Neural crest cell (in vitro differentiated cells): Measurements from ENCODE around the gene PTGER2. TPM values are rescaled to one million over a fixed set of nuclear protein-coding genes. Genes with fewer than 3 reads are reported as not detected.

Source experiments
- DNase-seq: peaks from one replicate; pipeline ENCODE4 v3.0.0; 2021; ENCODE audit warnings: low read depth, mixed read lengths, low spot score
- H3K27ac Mint-ChIP-seq: one replicate; pipeline ENCODE4 v1.8.0; 2021; ENCODE audit warnings: mild to moderate bottlenecking, mixed read lengths; ENCODE audit not compliant: unreplicated experiment
- H3K27me3 Mint-ChIP-seq: 2 replicates; pipeline ENCODE4 v1.8.0; 2021; ENCODE audit warnings: low read depth, mild to moderate bottlenecking, mixed read lengths
- H3K36me3 Mint-ChIP-seq: 2 replicates; pipeline ENCODE4 v1.8.0; 2021; ENCODE audit warnings: low read depth, mild to moderate bottlenecking, mixed read lengths
- H3K4me1 Mint-ChIP-seq: 2 replicates; pipeline ENCODE4 v1.8.0; 2021; ENCODE audit warnings: mixed read lengths
- H3K4me3 Mint-ChIP-seq: one replicate; pipeline ENCODE4 v1.8.0; 2021; ENCODE audit warnings: mild to moderate bottlenecking, mixed read lengths
- H3K9me3 Mint-ChIP-seq: 2 replicates; pipeline ENCODE4 v1.8.0; 2021; ENCODE audit warnings: mixed read lengths
- long read RNA-seq: library from polyadenylated mRNA; unstranded; transcript quantifications from one replicate; pipeline ENCODE4 v2.0.0, GENCODE V29; 2020
- total RNA-seq: library from RNA; stranded (reverse); gene quantifications from 2 replicates; pipeline ENCODE4 v1.2.1, GENCODE V29; 2021
- TF ChIP-seq, protein P1 (sequence below): fragments of 200-600 bp; sonication (generic); conservative IDR thresholded peaks from 2 replicates; pipeline ENCODE4 v1.5.0; 2021; ENCODE audit warnings: antibody characterized with exemption, mild to moderate bottlenecking

PTGER2 gene, protein sequence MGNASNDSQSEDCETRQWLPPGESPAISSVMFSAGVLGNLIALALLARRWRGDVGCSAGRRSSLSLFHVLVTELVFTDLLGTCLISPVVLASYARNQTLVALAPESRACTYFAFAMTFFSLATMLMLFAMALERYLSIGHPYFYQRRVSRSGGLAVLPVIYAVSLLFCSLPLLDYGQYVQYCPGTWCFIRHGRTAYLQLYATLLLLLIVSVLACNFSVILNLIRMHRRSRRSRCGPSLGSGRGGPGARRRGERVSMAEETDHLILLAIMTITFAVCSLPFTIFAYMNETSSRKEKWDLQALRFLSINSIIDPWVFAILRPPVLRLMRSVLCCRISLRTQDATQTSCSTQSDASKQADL
- total RNA-seq = not detected in 2 replicates
- long read RNA-seq = 0 reads

DNA sequence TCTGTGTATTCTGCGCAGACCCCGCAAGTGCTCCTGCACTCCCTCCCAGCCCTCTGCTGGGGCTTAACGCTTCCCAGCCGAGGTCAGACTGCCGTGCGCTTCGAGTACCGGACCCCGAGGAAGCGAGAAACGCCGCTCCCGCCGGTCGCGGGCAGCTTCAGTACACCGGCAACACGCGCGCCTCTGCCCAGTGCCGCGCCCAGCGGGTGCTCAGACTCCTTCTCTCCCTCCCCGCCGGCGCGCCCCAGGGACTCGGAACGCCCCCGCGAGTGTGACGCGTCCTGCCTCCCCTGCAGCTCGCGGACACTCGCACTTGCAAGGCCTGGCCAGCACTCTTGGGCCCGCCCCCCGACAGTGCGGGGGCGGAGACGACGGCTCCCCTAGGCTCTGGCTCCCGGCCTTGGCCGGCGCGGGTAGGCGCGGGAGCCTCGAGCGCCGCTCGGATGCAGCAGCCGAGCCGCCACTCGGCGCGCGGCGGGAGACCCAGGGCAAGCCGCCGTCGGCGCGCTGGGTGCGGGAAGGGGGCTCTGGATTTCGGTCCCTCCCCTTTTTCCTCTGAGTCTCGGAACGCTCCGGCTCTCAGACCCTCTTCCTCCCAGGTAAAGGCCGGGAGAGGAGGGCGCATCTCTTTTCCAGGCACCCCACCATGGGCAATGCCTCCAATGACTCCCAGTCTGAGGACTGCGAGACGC is at the start of gene PTGER2:
PTGER2 (plus strand) TSS at position 410 of the 692 bp plus-strand sequence; CDS start at position 647, 237 bp downstream.
- Mint-ChIP-seq H3K4me1 (peaks cover 18% of the 10 kb centered on the region), H3K27ac (no peak within 1 kb of the TSS), H3K27me3 (peaks cover 84% of the 10 kb centered on the region), H3K4me3 (peak within 1 kb of the TSS; percentile 83), H3K36me3 (no peaks in the 10 kb centered on the region), H3K9me3 (no peaks in the 10 kb centered on the region)
- TF ChIP-seq, protein P1, sequence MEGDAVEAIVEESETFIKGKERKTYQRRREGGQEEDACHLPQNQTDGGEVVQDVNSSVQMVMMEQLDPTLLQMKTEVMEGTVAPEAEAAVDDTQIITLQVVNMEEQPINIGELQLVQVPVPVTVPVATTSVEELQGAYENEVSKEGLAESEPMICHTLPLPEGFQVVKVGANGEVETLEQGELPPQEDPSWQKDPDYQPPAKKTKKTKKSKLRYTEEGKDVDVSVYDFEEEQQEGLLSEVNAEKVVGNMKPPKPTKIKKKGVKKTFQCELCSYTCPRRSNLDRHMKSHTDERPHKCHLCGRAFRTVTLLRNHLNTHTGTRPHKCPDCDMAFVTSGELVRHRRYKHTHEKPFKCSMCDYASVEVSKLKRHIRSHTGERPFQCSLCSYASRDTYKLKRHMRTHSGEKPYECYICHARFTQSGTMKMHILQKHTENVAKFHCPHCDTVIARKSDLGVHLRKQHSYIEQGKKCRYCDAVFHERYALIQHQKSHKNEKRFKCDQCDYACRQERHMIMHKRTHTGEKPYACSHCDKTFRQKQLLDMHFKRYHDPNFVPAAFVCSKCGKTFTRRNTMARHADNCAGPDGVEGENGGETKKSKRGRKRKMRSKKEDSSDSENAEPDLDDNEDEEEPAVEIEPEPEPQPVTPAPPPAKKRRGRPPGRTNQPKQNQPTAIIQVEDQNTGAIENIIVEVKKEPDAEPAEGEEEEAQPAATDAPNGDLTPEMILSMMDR = no peak
- peak; percentile 31 for DNase-seq

DNA sequence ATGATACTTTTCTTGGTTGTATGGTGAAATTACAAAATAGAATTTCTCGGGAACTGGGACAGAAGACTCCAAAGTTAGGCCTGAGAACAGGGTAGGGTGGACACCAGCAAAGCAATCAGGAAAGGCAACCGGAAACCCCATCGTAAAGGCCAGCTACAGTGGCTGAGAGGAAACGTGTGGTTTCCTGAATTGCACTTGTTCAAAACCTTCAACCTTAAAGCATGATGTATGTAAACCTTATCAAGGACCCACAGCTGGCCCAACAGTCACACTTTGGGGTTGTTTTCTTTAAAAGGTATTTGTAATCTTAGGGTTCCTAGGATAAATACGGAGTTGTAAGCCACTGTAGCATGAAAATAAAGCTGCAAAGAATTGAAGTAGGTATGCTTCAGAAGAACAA is 48.9 kb upstream of the PTGER2 start:
- TF ChIP-seq, protein P1 = no peak
- H3K36me3 Mint-ChIP-seq = peaks cover 6% of the 10 kb centered on the region
- peaks cover 76% of the 10 kb centered on the region for H3K27me3 Mint-ChIP-seq
- H3K9me3 Mint-ChIP-seq = peaks cover 2% of the 10 kb centered on the region
- no peak for DNase-seq
- no peak overlapping the region for H3K27ac Mint-ChIP-seq
- H3K4me1 Mint-ChIP-seq = peaks cover 18% of the 10 kb centered on the region
- H3K4me3 Mint-ChIP-seq = no peak overlapping the region

DNA sequence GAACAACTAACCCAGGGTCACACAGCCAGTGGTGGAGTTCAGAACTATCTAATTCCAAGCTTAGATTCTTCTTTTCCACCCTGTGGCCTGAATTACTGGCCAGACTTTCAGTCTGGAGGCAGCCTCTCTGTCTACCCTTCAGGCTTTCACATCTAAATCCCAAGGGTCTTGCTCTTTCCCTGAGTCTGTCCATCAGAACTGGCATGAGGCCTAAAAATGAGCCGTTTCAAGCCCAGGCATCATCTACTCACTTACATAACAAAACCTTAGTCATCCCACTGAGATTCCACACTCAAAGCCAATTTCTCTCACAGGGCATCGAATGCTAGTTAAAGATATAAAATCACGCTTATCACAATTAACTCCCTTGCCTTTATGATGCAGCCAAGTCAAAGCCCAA is 47.9 kb upstream of the PTGER2 start:
- H3K36me3 Mint-ChIP-seq = peaks cover 6% of the 10 kb centered on the region
- H3K27me3 Mint-ChIP-seq = peaks cover 80% of the 10 kb centered on the region

DNA sequence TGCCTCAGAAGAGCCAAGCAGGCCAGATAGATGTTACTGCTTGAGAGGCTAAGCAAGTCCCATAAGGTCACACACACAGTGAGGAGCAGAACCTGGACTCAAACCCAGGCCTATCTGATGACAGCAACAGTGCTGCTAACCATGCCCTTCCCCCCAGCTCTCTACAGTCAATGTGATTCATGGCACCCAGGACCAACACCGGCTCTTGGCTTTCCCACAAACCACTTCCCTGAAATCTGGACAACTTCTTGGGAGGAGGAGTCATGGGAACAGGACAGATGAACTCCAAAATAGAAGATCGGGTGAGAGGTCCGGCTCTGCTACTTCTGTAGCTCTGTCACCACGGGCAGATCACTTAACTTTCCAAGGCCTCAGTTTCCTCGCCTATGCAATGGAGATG is 47.3 kb upstream of the PTGER2 start:
- Mint-ChIP-seq H3K36me3 (peaks cover 6% of the 10 kb centered on the region), H3K4me1 (peaks cover 18% of the 10 kb centered on the region), H3K27ac (no peak overlapping the region), H3K4me3 (no peak overlapping the region), H3K9me3 (no peaks in the 10 kb centered on the region), H3K27me3 (peaks cover 86% of the 10 kb centered on the region)
- no peak for DNase-seq
- TF ChIP-seq, protein P1 = no peak

More for the DNA sequence above, 47.9 kb upstream of the PTGER2 start:
- DNase-seq = no peak
- TF ChIP-seq, protein P1 = no peak
- Mint-ChIP-seq H3K4me3 (no peak overlapping the region), H3K9me3 (no peaks in the 10 kb centered on the region), H3K27ac (no peak overlapping the region), H3K4me1 (peaks cover 18% of the 10 kb centered on the region)

DNA sequence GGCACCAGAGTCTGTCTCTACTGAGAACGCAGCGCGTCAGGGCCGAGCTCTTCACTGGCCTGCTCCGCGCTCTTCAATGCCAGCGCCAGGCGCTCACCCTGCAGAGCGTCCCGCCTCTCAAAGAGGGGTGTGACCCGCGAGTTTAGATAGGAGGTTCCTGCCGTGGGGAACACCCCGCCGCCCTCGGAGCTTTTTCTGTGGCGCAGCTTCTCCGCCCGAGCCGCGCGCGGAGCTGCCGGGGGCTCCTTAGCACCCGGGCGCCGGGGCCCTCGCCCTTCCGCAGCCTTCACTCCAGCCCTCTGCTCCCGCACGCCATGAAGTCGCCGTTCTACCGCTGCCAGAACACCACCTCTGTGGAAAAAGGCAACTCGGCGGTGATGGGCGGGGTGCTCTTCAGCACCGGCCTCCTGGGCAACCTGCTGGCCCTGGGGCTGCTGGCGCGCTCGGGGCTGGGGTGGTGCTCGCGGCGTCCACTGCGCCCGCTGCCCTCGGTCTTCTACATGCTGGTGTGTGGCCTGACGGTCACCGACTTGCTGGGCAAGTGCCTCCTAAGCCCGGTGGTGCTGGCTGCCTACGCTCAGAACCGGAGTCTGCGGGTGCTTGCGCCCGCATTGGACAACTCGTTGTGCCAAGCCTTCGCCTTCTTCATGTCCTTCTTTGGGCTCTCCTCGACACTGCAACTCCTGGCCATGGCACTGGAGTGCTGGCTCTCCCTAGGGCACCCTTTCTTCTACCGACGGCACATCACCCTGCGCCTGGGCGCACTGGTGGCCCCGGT is 46.4 kb upstream of the PTGER2 start, which contains the start of gene PTGDR:
PTGDR (plus strand) TSS at position 198 of the 778 bp plus-strand sequence; CDS start at position 315, 117 bp downstream.
- H3K27me3 Mint-ChIP-seq = peaks cover 93% of the 10 kb centered on the region
- TF ChIP-seq, protein P1 = no peak
- no peak within 1 kb of the TSS for H3K27ac Mint-ChIP-seq
- peaks cover 6% of the 10 kb centered on the region for H3K36me3 Mint-ChIP-seq
- peak; percentile 1 for DNase-seq
- peak within 1 kb of the TSS; percentile 85 for H3K4me3 Mint-ChIP-seq
- peaks cover 18% of the 10 kb centered on the region for H3K4me1 Mint-ChIP-seq
- no peaks in the 10 kb centered on the region for H3K9me3 Mint-ChIP-seq
